Measurements from ENCODE around the gene PARD6G.
"Not testable (repeated sequence)": the region's sequence is repeated elsewhere in the genome, so short reads cannot be mapped to it uniquely, and the experiment has no call there.

PARD6G gene, protein sequence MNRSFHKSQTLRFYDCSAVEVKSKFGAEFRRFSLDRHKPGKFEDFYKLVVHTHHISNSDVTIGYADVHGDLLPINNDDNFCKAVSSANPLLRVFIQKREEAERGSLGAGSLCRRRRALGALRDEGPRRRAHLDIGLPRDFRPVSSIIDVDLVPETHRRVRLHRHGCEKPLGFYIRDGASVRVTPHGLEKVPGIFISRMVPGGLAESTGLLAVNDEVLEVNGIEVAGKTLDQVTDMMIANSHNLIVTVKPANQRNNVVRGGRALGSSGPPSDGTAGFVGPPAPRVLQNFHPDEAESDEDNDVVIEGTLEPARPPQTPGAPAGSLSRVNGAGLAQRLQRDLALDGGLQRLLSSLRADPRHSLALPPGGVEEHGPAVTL

DNA sequence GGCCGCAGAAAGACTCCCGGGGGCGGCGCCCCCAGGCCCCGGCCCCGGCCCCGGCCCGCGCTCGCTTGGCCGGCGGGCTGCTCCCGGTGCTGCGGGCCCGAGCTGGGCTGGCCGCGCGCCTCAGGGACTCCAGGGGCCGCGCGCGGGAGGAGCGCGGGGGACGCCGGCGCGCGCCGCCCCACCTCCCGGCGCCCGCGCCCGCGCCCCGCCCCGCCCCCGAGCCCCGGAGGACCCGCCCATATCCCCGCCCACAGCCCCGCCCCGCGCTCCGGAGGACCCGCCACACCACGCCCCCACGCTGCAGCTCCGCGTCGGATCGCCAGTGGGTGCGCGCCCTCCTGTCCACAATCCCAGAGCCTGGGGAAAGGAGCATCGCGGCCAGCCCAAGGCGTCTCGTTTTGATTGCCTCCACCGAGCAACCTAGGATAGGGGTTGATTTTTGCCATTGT is at the start of gene PARD6G:
TSS of gene PARD6G (minus strand) at position 122 of the 449 bp plus-strand sequence. CDS start 166 bp downstream, outside the sequence.
- no peak for FAIRE-seq

DNA sequence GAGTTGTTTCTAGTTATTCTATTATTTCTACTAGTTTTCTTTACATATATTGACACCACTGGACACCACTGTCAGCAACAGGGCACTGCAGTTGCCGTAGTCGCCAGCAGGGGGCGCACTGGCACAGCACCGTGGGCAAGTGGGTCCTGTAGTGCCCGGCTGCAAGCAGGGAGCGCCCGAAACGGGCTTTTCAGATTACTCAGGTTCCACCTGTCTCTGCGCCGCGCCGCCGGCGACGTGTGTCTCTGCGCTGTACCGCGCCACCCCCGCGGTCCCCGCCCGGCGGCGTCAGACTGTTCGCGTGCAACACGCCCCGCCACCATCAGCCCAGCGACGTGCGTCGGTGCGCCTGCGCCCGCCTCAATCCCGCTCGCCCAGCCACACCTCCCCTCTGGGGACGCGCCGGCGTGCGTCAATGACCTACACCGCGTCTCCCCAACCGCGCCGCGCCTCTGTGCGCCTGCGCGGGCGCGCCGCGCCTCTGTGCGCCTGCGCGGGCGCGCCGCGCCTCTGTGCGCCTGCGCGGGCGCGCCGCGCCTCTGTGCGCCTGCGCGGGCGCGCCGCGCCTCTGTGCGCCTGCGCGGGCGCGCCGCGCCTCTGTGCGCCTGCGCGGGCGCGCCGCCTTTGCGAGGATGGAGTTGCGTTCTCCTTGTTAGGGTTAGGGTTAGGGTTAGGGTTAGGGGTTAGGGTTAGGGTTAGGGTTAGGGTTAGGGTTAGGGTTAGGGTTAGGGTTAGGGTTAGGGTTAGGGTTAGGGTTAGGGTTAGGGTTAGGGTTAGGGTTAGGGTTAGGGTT is 15.1 kb upstream of the PARD6G start:
- FAIRE-seq, result not testable (repeated sequence)

DNA sequence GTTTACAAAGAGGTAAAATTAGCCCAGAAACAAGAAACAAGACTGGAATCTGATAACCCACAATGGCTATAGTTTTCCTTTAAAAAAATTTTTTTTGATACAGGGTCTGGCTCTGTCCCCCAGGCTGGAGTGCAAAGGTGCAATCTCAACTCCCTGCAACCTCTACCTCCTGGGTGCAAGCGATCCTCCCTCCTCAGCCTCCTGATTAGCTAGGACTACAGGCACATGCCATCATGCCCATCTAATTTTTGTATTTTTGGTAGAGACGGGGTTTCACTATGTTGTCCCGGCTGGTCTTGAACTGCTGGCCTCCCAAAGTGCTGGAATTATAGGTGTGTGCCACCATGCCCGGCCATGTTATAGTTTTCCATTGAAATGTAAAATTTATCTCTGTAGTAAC is 12.3 kb upstream of the PARD6G start:
- no peak for FAIRE-seq

DNA sequence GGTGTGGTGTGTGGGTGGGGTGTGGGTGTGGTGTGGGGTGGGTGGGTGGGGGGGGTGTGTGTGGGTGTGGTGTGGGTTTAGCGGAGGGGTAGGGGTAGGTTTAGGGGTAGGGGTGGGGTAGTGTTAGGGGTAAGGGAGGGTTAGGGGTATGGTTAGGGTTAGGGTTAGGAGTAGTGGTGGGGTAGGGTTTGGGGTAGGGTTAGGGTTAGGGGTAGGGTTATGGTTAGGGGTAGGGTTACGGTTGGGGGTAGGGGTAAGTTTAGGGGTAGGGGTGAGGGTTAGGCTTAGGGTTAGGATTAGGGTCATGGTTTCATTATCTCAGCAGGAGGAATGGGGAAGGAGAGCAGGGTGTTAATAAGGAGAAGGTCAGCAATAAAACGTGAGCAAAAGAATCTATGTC is 11.3 kb upstream of the PARD6G start:
- FAIRE-seq, result no peak

DNA sequence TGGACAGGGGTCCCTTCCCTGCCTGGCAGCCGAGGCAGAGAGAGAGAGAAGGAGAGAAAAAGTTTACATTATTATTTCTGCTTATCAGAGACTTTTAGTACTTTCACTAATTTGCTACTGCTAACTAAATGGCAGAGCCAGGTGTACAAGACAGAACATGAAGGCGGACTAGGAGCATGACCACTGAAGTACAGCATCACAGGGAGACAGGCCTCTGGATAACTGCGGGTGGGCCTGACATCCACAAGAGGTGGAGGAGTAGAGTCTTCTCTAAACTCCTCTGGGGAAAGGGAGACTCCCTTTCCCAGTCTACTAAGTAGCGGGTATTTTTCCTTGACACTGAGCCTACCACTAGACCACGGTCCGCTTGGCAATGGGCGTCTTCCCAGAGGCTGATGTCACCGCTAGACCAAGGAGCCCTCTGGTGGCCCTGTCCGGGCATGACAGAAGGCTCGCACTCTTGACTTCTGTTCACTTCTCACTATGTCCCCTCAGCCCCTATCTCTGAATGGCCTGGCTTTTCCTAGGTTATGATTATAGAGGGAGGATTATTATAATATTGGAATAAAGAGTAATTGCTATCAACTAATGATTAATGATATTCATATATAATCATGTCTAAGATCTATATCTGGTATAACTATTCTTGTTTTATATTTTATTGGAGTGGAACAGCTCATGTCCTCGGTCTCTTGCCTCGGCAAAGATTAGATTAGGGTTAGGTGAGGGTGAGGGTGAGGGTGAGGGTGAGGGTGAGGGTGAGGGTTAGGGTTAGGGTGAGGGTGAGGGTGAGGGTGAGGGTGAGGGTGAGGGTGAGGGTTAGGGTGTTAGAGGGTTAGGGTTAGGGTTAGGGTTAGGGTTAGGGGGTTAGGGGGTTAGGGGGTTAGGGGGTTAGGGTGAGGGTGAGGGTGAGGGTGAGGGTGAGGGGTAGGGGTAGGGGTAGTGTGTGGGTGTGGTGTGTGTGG is 10.5 kb upstream of the PARD6G start:
- peak; percentile 89 for FAIRE-seq

DNA sequence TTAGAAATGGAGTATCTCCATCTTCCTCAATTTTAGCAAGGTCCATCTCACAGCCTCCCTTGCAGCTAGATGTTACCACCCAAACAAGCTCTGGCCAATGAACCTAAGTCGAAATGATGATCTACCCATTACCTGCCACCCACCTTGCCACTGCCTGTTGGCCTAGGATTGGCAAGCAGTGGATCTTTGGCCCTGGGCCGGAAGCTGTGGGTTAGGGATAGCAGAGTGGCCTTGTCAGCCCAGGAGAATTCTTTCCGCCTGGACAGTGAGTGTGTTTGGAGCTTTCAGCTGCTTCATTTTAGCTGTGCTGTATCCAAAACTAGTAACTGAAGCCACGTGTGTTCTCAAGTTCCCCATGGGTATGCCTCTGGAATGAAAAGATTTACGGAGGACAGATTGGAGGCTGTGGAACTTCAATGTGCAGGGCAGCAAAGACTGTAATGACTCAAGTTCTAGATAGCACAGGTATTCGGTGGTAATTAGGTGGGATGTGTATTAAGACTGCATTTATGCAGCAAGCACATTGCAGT is 7.7 kb upstream of the PARD6G start:
- no peak for FAIRE-seq

DNA sequence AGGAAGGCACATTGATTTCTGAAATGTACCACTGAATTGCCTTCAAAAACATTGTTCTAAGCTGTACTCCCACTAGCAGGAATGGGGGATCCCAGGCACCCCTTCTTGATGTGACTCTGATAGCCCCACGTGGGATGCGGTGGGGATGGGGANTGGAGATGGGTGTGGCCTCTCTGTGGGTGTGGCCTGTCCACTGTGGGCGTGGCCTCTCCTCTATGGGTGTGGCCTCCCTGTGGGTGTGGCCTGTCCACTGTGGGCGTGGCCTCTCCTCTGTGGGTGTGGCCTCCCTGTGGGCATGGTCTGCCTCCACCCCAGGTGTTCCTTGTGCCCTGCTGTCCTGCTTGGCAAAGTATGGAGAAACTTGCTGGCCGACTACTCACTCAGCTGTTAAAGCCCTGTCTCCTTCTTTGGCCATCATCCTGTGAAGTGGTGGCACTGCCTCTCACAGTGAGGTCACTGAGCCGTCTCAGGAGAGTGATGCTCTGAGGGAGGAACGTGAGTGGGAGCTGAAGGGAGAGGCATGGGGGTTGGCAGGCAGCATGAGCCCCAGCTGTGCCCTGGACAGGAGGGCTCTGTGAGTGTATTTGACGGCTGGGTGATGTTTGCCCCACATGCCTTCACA is 6.7 kb upstream of the PARD6G start:
- no peak for FAIRE-seq

DNA sequence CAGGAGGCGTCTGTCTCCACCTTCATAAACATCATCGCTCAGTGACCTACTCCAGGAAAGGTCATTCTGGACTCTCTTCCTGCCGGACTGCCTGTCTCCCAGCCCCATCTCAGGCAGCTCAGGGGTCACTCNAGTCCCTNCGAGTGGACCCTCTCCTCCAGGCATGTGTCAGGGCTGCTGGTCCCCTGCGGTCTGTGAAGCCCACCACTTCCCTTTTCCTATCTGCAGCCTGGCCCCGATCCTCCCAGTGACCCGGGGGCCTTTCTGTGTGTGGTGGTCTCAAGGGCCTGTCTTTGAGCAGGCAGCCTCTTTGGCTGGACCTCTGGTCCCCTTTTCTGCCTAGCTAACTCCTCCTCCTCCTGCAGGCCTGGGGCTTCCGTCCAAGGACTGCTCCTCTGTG is 5.9 kb upstream of the PARD6G start:
- FAIRE-seq, result no peak

DNA sequence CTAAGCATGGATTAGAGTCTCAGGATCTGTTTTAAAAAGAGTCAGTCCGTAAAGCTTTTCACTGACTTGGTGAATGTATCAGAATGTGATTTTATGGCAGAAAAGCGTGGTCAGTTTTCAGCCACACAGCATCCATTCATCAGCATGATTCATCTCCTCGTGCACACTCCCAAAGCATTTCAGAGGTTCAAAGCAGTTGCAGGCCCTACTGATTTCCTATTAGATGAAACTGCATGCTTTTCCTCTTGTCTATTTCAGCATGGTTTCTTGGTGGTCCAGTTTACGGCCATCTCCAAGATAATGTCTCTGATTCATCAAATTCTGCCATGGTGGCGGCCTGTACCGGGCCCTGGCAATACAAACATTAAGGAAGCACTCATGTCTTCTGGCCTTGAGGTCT is 4.8 kb upstream of the PARD6G start:
- no peak for FAIRE-seq

DNA sequence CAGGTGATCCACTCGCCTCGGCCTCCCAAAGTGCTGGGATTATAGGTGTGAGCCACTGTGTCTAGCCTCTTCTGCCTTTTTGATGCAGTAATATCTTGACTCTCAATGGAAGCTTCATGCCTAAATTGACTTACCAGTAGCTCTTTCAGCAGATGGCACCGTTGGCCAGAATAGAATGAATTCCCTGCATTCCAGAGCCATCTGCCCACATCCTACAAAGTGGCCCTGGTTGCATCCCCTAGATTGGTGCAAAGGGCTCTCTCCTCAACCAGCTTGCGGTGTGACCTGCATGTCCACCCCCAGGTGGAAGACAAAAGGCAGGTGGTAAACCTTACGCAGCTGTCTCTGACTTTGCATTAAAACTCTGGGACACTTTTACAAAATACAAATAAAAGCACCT is 4.4 kb upstream of the PARD6G start:
- no peak for FAIRE-seq

DNA sequence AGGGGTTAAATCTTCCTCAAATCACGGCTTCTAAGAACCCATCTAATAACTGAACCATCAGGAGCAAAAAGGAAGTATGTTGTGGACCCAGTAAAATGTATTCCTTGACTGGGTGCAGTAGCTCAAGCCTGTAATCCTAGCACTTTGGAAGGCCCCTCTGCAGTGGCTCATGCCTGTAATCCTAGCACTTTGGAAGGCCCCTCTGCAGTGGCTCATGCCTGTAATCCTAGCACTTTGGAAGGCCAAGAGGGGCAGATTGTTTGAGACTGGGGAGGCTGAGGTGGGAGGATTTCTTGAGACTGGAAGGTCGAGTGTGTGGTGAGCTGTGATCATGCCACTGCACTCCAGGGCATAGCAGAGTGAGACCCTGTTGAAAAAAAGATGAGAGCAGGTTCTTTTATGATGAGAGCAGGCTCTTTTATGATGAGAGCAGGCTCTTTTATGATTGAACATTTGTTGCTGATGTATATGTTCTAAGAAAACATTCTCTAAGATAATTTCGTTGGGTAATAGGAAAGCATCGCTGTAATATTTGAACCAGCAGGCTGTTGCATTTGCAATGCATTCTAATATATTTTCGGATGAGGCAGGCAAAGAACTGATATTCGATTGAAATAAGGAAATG is 3.5 kb upstream of the PARD6G start:
- no peak for FAIRE-seq

DNA sequence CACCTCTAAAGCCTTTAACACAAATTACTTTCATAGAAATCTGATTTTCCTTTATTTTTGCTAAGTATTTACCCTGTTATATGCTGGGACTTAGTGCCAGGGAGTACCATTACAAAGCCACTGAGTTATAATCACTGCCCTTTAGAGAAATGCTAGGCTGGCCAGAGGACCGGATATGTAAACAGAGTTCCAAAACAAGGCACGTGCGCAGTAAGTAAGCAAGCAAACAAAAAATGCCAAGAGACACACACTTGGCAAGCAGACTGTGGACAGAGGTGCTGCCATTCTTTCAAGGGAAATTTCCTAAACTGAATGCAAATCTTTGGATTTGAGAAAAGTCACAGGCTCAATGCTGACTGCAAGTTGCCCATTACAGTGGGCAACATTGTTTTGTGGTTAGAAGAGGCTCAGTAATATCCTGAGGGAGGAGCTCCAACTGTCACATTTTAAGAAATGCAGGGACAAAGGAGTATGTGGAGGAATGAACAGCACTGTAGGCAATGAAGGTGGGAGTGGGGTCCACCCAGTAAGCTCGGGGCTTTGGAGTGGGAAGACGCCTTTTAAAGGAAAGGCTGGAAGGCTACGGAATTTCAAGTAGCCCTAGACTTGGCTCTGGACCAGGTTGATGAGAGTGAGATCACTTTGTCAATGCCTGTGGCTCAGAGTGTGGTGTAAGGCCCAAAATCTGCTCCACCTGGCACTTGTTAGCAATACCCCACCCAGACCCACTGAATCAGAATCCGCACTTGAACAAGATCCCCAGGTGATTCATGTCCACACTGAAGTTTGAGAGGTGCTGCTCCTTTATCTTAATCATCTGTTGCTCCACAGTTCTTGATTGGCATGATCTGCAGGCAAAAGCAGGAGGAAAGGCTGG is 2.1 kb upstream of the PARD6G start:
- FAIRE-seq, result no peak

DNA sequence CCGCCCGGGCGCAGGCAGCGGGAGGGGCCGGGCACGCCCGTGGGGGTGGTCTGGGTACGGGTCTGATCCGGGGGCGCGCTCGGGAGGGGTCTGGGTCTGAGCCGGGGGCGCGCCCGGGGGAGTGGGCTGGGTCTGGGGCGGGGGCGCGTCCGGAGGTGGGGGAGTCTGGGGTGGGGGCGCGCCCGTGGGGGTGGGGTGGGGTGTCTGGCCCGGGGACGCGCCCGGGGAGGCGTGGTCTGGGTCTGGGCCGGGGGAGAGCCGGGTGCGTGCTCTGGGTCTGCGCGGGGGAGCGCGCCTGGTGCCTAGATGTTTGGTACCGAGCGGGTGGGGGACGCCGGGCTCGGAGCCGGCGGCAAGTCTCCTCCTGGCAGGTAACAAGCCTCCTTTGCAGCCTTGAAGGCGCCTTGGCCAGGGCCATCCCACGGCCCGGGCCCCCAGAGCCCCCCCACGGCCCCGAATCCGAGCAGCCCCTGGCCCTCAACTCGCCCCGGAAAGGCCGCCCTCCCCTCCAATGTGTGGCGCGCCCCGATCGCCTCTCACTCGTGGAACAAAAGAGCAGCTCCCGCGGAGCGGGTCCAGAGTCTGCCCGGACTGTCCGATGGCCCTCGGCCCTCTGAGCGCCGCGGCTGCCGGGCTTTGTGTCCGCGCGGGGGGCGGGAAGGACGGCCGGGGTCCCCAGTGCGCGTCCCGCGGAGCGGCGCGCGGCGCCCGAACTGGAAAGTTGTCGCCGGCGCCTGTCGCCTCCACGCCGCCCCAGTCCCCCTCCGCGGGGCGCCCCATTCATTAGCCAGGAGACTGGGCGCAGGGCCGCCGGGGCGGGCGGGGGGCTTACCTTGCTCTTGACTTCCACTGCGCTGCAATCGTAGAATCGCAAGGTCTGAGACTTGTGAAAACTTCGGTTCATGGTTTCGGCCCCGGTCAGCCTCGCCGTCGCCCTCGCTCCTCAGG is 595 bp downstream of the PARD6G start:
- no peak for FAIRE-seq

DNA sequence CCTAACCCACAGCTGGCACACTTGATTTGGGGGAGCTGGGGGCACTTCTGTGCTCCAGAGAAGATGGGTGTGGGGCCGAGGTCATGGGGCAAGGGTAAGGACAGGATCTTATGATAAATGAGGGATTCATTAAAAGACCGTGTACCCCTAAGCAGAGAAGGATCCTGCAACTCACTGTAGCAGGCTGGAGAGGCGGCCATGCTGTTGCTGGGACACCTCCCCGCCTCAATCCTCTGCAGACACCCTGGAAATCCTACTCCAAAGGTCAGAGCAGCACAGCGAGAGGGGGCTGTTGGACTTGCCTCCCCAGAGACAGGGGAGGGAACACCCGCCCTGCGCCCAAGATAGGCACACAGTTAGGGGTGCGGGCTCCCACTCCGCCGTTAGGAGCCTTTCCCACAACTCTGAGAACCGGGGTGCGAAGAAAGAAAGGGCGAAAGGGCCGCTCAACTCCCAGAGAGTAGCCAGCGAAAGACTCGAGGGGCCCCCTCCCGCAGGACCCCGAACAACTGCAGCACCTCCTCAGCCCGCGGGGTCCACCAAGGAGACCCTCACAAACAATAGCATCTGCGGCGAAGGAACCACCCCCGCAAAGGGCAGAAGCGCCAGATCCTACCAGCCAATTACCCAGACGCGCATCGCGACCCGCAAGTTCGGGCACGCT is 1.4 kb downstream of the PARD6G start:
- FAIRE-seq, result no peak

DNA sequence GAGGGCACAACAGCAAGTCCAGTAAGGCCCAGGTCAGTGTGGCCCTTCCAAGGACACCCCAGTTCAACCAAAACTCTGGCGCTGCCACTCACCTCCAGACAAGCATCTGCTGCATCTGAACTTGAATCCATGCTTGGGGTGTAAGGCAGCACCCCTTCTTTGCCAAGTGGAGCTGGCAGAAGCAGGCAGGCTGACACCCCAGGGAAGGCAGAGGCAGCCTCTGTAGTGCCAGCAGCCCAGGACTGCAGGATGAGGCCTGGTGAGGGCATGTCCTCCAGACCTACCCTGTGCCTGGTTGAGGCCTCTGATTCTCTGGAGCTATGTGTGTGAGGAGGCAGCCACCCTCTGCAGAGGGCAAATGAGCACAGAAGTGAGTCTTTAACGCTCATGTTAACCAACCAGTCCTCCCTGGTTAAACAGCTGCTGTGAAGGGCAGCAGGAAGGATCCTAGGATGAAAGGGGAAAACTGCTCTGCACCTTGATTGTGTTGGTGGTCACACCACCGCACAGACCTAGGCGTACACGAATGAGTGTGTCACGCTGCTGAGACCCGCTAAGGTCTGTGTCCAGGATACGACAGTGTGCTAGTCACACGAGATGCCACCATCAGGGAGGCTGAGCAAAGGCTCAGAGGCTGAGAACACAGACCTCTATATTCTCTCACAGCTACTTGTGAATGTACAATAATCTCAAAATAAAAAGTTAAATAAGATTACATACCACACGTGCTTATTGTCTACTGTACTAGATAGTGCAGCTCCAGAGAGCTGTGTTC is 2.2 kb downstream of the PARD6G start:
- no peak for FAIRE-seq

DNA sequence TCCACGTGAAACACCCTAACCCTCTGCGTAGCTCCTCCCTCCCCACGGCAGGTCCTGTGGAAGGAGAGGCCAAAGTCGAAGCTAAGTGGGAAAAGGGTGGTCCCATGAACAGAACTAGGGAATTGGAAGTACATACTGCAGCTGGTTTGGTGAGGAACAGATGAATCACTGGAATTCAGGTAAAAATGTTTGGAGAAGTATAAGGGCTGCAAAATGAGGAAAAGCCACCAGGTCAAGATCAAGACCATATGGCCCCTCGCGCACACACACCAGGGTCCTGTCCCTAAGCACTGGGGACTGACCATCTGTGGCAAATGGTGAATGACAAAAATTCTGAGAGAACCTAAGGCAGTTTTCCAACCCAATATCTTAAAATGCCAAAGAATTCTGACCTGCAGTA is 3.1 kb downstream of the PARD6G start:
- no peak for FAIRE-seq

DNA sequence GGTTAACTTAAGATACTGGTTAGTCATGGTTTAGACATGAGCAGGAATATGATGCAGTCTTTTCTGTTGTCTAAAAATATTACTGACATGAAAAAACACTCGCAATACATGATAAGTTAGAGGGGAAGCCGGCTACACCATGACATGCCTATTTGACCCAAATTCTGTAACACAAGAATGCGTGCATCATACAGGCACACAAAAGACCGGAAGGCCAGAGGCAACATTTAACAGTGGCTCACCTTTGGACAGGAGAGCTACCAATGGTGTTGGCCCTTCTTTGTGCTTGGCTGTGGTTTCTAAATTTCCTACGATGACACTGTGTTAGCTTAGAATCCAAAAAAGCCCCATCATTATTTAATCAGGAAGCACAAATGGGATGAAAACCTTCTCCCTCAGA is 4.1 kb downstream of the PARD6G start:
- no peak for FAIRE-seq

Measured in A204.1 (cell line).